ENCODE results near the gene MMP11.

Gene MMP11

DNA sequence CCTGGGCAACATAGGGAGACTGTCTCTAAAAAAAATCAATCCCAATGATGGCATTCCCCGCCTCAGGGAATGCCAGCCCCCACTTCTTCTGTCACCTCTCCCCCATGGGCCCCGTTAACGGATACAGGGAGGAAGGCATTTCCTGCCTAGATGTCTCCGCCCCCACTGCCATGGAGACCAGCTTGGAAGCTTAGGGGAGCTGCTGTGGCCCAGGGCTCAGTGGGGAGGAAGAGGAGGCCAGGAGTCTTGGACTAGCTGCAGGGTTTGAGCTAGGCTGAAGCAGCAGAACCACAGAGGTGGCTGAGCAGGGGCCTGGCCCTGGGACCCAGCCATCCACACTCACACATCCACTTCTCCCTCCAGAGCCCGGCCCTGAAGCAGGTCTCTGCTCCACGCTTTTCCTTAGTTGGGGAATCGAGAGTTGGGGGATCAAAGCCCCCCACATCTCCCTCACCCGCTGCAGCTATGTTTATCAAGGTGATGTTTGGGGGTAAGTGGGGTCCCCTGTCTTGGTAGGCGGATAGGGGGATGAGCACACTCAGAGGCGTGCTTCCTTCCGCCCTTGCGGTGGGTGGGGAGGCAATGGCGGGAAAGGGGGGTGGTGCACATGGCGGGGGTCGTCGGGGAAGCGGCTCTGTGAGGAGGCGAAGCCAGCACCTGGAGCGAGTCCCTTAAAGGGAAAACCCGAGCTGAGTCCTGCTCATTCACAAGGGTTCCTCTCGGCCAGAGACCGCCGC lies 9.6 kb upstream of the MMP11 start, which contains the start of gene C22orf15:
C22orf15 (plus strand) TSS at position 149 of the 737 bp plus-strand sequence; CDS start at position 466, 317 bp downstream.
- no peak for DNase-seq

DNA sequence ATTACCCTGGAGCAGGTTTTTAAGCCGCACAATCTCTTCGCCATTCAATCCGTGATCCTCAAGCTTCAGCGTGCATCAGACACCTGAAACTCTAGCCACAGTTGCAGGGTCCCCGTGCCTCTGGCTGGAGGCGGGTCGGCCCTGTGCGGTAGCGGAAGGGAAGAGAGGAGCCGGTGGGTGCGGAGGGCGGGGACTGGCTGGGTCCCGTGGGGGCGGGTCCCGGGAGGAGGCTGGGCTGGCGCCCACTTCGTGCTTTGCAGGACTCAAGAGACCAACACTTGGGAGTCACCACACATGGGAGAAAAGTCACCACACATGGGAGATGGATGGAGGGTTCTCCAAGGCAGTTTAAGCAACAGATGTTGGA lies 9.1 kb upstream of the MMP11 start:
- no peak for DNase-seq

DNA sequence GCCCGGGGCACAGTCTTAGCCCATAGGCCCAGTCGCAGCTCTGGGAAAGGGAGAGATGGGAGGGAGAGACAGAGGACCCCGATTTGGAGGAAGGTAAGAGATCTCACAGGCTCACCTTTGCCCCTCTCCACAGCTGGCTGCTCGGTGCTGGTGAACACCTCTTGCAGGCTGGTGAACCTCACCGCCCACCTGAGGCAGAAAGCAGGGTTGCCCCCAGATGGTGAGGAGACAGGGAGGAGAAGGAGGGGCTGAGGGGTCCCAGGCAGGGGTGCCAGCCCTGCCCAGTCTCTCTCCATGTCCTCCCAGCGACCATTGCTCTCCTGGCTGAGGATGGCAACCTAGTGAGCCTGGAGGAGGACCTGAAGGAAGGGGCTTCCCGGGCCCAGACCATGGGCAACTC lies 8.7 kb upstream of the MMP11 start:
- DNase-seq: no peak

DNA sequence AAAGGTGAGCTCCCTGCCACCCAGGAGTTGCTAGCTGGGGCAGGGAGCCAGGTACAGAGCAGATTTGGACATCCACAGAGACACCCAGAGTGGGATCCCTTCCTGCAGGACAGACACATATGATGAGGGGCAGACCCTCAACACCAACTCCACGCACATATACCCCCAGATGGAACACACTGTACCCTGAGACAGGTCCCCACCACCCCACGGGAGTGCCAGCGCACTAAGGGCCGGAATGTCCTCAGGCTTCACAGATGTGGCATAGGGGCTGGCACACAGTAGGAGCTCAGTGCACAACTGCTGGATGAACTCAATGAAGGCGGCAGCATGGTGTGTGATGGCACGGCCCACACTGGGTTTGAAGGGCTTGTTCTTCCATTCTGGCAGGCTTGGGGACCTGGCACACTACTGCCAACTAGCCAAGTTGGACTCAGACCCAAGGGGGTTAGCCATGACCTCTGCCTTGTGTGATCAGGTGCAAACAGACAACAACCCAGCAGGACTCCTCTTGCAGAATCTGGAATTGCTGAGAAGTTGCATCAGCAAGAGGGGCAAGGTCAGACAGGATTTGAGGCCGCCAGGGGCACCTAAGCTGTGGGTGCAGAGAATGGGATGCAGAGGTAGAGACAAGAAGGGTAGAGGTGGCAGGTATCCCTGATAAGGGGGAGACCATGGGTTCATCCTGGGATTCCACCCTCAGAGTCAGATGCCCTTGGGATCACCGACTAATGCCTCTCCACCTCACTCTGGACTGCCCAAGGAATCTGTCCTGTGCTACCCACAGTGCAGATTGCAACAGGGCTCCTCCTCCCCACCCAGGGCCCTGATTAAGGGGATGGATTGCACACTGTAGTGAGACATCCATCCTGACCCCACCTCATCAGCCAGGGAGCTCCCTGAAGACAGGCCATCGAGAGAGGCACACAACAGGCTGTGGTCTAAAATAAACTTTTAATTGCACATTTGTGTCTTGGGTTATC lies 7.5 kb upstream of the MMP11 start:
- DNase-seq: no peak

DNA sequence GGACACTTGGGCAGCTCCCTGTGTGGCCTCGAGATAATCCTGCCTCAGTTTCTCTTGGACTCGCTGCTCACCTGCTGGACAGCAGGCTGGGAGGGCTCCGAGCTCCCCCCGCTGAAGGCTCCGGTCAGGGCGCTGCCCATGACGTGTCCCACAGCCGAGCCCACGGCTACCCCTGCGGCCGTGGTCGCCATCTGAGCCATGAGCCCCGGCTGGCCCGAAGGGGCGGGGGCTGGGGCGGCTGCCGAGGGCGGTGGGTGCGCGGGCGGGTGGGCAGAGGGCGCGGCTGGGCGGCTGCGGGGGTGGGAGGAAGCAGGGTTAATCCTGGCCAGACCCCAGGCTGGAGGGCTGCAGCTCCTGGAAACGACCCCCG lies 5.4 kb upstream of the MMP11 start:
- no peak for DNase-seq

DNA sequence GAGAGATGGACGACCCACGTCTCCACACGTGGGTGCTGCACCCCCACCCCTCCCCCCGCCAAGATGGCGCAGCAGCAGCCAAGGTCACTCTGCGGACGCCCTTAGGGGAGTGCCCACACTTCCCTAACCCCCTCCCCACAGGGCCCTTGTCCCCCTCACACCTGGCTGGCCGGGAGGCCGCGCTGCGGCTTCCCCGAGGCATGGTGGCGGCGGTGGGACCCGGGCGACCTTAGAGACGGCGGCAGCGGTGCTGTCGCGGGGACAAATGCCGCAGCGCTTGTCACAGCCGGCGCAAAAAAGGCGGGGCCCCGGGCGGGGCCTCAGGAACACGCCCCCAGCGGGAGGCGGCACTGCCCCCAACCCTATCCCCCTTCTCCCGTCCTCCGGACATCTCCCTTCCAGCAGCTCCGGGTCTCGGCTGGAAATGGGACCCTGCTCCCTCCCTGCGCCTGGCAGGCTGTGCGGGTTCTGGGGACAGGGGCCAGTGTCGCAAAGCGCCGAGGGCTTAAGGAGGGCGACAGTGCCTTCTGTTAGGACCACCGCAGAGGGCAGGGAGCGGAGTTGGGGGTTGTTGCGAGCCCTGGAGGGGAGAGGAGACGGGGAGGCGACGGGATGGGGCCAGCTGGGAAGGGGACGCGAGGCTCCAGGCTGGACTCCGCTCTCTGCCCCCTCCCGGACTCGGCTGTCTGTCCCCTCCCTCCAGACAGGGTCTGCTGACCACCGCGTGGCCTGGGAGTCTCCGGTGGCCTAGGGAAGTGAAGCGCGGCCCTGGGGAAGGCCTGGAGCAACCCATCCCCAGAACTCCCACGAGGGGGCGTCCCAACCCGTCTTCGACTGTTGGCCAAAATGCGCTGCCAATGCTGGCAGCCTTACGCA lies 4.7 kb upstream of the MMP11 start, which contains the start of gene CHCHD10:
CHCHD10 (minus strand) TSS at position 300 of the 876 bp plus-strand sequence; CDS start at position 202, 98 bp downstream.
- peak; percentile 92 for DNase-seq

DNA sequence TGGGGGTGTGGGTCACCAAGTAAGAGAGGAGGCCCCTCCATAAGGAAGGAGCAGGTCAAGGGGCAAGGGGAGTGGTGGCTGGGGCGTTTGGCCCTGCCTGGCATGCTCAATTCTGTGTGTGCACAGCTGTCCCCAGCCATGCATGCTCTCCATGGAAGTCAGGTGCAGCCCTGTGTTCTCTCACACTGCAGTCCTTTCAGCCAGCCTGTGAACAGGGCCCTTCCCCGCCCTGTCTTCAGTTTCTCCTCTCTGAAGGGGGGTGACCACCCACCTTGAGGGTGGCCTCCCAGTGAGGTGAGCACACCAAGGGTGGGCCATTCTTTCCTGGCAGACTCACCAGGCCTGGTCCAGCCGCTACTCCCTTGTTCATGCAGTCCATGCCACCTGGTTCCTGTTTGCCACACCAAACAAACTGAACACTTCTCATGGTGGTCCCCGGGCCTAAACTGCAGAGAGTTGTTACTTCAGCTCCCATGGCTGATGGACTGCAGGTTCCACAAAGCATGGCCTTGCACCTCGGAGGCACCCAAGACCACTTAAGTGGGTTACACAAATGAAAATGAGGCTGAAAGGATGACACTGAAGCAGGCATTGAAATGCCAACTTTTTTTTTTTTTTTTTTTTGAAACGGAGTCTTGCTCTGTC lies 3.2 kb upstream of the MMP11 start:
- no peak for DNase-seq

DNA sequence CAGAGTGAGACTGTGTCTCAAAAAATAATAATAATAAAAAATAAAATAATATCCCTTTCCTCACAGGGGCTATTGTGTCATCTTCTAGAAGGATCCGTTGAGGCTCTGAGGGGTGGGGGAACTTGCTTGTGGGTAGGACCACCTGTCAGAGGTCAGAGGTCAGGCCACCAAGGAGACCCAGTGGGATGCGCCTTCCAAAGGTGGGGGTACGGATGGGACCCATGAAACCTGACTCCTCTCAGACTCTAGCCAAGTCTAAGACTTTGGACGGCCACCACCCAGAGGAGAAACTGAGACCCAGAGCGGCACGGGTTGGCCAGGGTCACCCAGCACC lies 367 bp upstream of the MMP11 start:
- no peak for DNase-seq

DNA sequence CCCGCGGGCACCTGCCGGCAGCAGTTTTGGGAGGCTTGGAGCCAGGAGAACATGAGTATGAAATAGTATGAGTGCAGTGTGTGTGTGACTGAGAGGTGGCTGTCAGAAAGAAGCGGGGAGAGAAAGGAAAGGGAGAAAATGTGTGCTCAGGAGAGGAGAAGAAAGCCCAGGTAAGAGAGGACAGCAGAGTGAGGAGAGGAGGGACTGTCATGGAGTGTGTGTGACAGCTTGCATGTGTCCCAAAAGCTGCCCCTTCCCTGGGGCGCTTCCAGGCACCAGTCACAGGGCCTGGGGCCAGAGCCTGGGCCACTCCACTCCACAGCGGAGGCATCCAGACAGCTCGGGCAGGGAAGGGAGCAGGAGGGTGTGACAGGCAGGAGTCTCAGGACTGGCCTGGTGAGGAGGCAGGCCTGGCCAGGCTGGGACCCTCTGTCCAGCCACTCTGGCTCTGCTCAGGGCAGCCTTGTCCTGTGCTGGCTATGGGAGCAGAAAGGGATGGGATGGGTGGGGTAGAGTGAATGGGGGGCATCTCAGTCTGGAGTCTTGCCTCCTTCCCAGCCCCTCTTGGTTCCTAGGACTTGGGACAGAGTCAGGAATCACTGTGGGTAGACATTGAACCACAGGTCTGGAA lies 949 bp downstream of the MMP11 start:
- DNase-seq: peak; percentile 79

DNA sequence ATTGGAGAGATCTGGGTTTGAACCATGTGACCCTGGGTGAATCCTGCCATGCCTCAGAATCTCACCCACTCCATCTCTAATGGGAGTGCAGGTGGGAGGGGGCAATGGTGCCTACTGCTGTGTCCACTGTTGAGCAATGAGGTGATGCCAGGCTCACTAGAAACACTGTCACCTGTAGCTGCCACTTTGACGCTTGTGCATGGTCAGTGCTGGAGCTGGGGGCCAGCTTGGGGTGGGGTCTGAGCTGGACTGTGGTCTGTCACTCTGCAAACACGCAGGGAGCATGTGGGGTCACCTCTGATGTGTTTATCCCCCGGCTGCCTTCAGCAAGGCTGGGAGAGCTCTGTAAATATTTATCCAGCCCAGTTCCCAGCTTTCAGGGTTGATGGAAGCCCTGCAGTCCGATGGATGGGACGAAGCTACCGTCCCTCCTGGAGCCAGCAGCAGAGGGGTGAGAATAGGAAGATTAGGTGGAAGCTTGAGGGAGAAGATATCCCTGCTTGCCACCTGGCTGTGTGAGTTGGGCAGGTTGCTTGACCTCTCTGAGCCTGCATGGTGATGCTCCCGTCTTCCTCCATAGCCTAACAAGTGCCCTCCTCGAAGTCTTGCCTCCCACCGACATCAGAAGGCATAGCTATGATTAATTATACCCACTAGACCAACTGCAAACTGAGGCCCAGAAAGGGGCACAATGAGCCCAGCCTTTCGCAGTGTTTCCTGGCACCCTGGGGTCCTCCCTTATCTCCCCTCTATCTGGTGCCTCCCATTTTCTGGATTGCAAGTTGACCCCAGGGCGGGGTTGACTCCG lies 1.7 kb downstream of the MMP11 start:
- no peak for DNase-seq

DNA sequence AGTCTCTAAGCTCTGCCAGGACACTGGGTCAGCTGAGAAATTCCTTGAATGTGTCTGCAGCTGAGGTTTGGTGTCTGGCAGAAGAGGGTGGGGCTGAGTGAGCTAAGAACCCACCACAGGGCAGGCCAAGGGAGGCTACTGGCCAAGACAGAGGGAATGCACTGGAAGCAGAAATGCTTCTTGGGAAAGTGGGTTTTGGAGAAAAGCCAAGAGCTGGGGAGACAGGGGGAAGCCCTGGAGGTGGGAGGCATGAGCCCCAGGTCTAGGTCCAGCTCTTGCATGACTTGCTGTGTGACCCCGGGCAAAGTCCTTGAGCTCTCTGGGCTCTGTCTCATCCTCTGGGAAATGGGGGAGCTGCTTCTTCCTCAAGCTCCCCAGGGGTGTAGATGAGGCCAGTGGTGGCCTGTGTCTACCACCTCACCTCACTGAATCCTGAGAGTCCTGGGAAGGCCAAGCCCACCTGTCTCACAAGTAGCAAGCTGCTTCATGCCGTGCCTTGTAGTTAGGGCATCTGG lies 2.3 kb downstream of the MMP11 start:
- peak; percentile 93 for DNase-seq

DNA sequence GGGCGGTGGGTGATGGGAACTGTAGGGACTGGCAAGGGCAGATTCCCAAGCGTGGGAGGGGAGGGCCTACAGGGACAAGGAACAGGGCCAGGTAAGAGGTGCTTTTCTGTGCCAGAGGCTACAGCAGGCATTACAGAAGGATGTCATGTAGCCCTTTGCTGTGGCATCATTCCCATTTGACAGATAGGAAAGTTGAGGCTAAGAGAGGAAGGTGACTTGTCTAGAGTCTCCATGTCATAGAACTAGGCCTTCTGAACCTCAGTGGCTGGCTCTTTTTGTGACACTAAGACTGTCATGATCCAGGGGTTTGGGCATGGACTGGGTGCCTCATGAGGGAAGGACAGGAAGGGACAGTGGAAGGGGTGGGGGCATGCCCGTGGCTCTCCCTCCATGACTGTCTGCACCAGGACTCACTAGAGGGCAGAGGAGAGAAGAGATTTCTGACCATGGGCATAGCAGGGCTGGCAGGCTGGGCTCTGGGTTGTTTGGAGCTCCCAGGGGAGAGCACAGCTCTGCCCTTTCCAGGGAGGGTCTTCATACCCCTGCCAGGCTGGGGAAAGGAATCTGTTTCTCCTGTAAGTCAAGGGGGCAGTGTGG lies 3.2 kb downstream of the MMP11 start:
- no peak for DNase-seq

DNA sequence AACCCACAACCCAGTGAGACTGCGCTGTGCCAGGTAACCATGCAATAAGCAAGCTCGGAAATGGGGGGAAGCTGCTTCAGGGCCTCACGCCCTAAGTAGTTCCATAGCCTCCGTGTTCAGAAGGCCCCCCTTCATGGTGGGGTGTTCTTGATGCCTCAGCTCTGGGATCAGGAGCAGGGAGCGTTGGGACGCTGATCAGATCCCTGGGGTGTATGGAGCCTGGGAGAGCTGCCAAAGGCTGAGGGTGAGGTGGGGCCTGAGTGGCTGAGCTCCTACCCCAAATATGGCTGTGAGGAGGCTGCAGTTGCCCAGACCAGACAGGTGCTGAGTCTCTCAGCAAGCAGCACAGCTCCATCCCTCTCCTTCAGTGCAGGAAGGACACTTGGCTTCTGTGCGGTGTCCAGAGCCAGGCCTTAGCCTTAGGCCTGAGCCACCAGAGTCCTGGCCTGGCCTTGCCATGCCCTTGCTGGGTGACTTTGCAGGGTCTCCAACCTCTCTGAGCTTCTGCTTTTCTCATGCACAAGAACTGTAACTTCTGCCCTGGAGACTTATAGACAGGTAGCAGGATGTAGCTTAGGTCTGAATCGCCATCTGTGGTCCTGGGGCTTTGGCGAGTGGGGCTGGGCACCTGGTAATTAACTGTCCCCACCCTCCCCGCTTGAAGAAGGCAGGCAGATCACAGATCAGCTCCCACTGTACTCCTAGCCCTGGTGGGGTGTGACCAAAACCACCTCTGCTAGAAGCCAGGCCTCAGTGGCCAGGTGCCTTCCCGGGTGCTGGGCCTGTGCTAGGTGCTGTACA lies 5.3 kb downstream of the MMP11 start:
- DNase-seq: no peak

DNA sequence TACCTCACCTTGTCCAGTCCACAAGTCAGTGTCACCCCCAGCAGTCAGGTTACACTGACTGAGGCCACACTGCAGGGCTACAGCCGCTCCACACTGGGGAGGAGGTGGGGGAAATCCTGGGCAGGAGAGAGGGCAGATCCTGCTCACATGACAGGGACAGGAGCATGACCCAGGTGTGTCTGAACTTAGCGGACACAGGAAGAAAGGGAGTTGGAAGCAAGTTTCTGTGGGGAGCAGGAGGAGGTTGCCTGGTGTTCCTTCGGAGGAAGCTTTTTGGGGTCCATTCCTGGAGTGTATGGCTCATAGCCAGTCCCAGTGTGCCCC lies 5.9 kb downstream of the MMP11 start:
- no peak for DNase-seq

DNA sequence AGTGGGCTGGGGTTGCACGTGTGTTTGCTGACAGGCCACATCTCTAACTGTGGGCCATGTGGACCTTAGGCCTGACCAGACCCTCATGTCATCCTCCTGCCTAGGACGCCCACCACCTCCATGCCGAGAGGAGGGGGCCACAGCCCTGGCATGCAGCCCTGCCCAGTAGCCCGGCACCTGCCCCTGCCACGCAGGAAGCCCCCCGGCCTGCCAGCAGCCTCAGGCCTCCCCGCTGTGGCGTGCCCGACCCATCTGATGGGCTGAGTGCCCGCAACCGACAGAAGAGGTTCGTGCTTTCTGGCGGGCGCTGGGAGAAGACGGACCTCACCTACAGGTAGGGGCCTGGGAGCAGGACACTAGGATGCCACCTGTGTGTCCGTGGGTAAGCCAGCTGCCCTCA lies 6.4 kb downstream of the MMP11 start:
- DNase-seq: no peak

DNA sequence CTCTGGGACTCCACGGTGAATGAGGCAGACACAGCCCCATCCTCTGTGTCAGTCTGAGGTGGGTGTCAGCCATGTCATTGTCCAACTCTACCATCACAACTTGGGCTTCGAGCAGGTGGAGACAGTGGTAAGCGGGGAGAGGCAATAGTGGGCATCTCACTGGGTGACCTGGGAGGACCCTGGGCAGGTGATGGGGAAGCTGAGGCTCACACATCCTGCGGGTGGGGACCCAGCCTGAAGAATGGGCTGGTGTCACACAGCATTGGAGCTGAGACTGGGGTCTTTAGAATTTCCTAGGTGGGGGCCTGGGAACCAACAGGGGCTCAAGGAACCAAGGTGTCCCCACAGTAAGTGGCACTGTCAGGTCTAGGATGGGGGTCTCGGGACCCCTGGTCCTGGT lies 7.1 kb downstream of the MMP11 start:
- no peak for DNase-seq

DNA sequence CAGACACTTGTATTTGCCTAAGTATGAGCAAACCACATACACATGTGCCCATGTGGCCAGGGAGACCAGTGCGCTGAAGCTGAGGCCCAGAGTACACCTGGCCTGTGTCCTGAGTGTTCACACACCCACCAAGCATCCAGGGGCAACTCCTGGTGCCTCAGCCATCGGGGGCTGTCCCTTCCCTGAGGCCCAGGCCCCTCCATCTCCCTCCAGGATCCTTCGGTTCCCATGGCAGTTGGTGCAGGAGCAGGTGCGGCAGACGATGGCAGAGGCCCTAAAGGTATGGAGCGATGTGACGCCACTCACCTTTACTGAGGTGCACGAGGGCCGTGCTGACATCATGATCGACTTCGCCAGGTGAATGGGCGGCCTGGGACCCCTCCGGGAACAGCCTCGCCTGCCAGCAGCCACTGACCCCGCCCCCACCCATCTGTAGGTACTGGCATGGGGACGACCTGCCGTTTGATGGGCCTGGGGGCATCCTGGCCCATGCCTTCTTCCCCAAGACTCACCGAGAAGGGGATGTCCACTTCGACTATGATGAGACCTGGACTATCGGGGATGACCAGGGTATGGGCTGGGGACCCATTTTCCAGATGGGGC lies 7.6 kb downstream of the MMP11 start:
- DNase-seq: no peak

DNA sequence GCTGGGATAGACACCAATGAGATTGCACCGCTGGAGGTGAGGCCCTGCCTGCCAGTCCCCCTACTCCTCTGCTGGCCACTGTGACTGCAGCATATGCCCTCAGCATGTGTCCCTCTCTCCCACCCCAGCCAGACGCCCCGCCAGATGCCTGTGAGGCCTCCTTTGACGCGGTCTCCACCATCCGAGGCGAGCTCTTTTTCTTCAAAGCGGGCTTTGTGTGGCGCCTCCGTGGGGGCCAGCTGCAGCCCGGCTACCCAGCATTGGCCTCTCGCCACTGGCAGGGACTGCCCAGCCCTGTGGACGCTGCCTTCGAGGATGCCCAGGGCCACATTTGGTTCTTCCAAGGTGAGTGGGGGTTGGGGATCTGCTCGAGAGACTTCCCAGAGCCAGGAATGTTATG lies 8.4 kb downstream of the MMP11 start:
- no peak for DNase-seq

DNA sequence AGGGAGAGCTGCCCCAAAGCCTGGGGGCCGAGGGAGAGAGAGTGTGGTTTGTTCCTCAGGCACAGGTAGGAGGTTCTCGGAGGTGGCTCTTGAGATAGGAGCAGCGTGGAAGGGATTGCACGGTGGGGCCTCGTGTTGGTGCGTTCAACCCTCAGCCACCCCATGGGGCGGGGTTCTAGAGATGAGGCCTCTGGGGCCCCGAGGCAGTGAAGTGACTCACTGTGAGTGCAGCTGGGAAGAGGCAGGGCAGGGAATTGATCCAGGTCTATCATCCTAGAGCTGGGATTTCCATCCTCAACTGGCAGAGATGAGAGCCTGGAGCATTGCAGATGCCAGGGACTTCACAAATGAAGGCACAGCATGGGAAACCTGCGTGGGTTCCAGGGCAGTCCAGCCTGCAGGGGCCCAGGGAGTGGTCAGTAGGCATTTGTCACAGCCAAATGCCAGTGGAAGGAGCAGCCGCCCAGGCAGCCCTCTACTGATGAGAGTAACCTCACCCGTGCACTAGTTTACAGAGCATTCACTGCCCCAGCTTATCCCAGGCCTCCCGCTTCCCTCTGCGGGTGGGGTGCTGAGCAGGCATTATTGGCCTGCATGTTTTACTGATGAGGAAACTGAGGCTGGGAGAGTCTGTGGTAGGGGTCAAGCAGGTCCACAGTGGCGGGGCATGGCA lies 9.0 kb downstream of the MMP11 start:
- DNase-seq: peak; percentile 76
